ENCODE data around the gene NPL.

Gene NPL

DNA sequence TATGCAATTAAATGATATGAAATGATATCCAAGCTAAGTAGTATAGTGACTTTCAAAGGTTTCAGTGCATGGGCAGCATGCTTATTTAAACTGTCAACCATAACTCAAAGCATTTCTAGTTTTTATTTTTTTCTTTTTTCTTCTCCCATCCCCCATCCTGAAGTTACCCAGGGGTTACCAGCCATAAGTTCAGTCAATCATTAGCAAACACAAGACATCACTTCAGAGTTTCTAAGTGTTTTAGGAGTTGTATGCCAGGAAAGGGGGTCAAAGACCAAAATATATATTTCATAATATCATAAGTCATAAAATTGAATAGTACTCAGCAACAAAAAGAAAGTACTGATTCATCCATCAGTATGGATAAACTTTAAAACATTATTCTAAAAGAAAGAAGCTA is 78.3 kb downstream of the NPL start:
- DNase-seq (ENCODE audit: low spot score): no peak

DNA sequence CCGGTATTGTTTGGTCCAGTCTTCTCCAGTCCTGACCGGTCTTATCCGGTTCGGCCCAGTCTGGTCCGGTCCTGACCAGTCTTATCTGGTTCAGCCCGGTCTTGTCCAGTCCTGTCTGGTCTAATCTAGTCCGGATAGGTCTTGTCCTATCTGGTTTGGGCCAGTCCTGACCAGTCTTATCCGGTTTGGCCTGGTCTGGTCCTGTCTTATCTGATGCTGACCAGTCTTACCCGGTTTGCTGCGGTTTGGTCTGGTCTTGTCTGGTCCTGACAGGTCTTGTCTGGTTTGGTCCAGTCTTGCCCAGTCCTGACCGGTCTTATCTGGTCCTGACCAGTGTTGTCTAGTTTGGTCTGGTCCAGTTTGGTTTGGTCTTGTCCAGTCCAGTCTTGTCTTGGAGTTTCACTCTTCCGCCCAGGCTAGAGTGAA is 79.7 kb downstream of the NPL start:
- no peak for DNase-seq (ENCODE audit: low spot score)

- no peak for DNase-seq (ENCODE audit: low spot score)
These were observed 83.3 kb downstream of the NPL start for GRCh38 chr1:182872881-182873280.

DNA sequence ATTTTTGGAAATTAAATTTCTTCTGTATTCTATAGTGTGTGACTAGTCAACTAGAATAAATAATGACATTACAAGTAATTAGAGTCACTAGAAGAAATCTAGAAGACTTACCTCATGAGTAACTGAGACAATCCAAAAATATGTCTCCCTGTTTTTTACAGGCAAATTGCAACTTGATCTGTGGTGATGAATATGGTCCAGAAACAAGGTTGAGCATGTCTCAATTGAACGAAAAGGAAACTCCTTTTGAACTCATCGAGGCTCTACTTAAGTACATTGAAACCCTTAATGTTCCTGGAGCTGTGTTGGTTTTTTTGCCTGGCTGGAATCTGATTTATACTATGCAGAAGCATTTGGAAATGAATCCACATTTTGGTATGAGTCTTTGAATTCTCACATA is 86.3 kb downstream of the NPL start:
- DNase-seq (ENCODE audit: low spot score): no peak

GRCh38 chr1:182877331-182877730 is 87.8 kb downstream of the NPL start:
- DNase-seq (ENCODE audit: low spot score): no peak

GRCh38 chr1:182877842-182878241 is 88.3 kb downstream of the NPL start:
- DNase-seq (ENCODE audit: low spot score): no peak

Data from COLO829 (cell line).